Raji (cell line): ENCODE measurements around the gene TMEM132D.

ENCODE experiments used
- POLR2A ChIP-seq: IDR thresholded peaks from 2 replicates; pipeline ENCODE4 v1.6.1; 2011; ENCODE audit warnings: low read depth, low read length, control low read depth; ENCODE audit not compliant: insufficient read depth

Gene TMEM132D

GRCh38 chr12:129615001-129615400 is 288.8 kb downstream of the TMEM132D start:
- no peak for TF ChIP-seq POLR2A

GRCh38 chr12:129614221-129614885 is 289.5 kb downstream of the TMEM132D start:
- no peak for TF ChIP-seq POLR2A

- no peak for TF ChIP-seq POLR2A
These were observed 290.5 kb downstream of the TMEM132D start for GRCh38 chr12:129613314-129613713.

- no peak for TF ChIP-seq POLR2A
These were observed 293.2 kb downstream of the TMEM132D start for GRCh38 chr12:129610601-129611120.

- no peak for TF ChIP-seq POLR2A
These were observed 296.1 kb downstream of the TMEM132D start for GRCh38 chr12:129607756-129608155.

GRCh38 chr12:129607301-129607700 is 296.5 kb downstream of the TMEM132D start:
- no peak for TF ChIP-seq POLR2A

- no peak for TF ChIP-seq POLR2A
These were observed 297.6 kb downstream of the TMEM132D start for GRCh38 chr12:129606239-129606638.

- TF ChIP-seq POLR2A: no peak
These were observed 298.2 kb downstream of the TMEM132D start for GRCh38 chr12:129605666-129606065.

GRCh38 chr12:129604506-129604905 is 299.3 kb downstream of the TMEM132D start:
- TF ChIP-seq POLR2A: no peak

GRCh38 chr12:129599406-129599805 is 304.4 kb downstream of the TMEM132D start:
- TF ChIP-seq POLR2A: no peak

- TF ChIP-seq POLR2A: no peak
These were observed 309.7 kb downstream of the TMEM132D start for GRCh38 chr12:129594098-129594497.

- no peak for TF ChIP-seq POLR2A
These were observed 311.4 kb downstream of the TMEM132D start for GRCh38 chr12:129592449-129592848.

- no peak for TF ChIP-seq POLR2A
These were observed 314.3 kb downstream of the TMEM132D start for GRCh38 chr12:129589503-129589902.

GRCh38 chr12:129588142-129588541 is 315.7 kb downstream of the TMEM132D start:
- TF ChIP-seq POLR2A: no peak

GRCh38 chr12:129585296-129585695 is 318.5 kb downstream of the TMEM132D start:
- no peak for TF ChIP-seq POLR2A

GRCh38 chr12:129579879-129580278 is 323.9 kb downstream of the TMEM132D start:
- no peak for TF ChIP-seq POLR2A
